ENCODE results near the gene GDAP2. TPM values are rescaled to one million over a fixed set of nuclear protein-coding genes. Genes with fewer than 3 reads are reported as not detected.

Gene GDAP2
- polyA plus RNA-seq, 1 donor: 14.3 TPM

- Histone ChIP-seq H3K9me3 (ENCODE audit: control insufficient read depth, low read depth, low read length) (no peaks in the 10 kb centered on the region), H3K4me3 (ENCODE audit: low read length) (no peak overlapping the region), H3K27me3 (ENCODE audit: control insufficient read depth, insufficient read depth, low read length) (no peaks in the 10 kb centered on the region), H3K27ac (ENCODE audit: low read length) (no peak overlapping the region), H3K4me1 (ENCODE audit: control insufficient read depth, insufficient read depth, low read length) (no peaks in the 10 kb centered on the region), H3K36me3 (ENCODE audit: control insufficient read depth, insufficient read depth, low read length) (peaks cover 48% of the 10 kb centered on the region)
- 83% methylated on average over 1 of the region's 2 CpGs for WGBS (ENCODE audit: insufficient coverage, low lambda C conversion rate)
- DNase-seq: no peak
Observed at GRCh38 chr1:117905019-117905418, 24.4 kb downstream of the GDAP2 start.

- no peaks in the 10 kb centered on the region for H3K9me3 ChIP-seq (ENCODE audit: control insufficient read depth, low read depth, low read length)
- no peak overlapping the region for H3K27ac ChIP-seq (ENCODE audit: low read length)
- H3K4me3 ChIP-seq (ENCODE audit: low read length): no peak overlapping the region
- WGBS (ENCODE audit: insufficient coverage, low lambda C conversion rate): no CpG with 5 or more reads among the region's 3 CpGs
- no peaks in the 10 kb centered on the region for H3K27me3 ChIP-seq (ENCODE audit: control insufficient read depth, insufficient read depth, low read length)
- no peak for DNase-seq
- H3K36me3 ChIP-seq (ENCODE audit: control insufficient read depth, insufficient read depth, low read length): peaks cover 43% of the 10 kb centered on the region
- H3K4me1 ChIP-seq (ENCODE audit: control insufficient read depth, insufficient read depth, low read length): no peaks in the 10 kb centered on the region
Observed at GRCh38 chr1:117904485-117904884, 24.9 kb downstream of the GDAP2 start.

- no peak for DNase-seq
Observed at GRCh38 chr1:117902944-117903343, 26.5 kb downstream of the GDAP2 start.

GRCh38 chr1:117899801-117900200 is 29.6 kb downstream of the GDAP2 start:
- Histone ChIP-seq H3K27ac (ENCODE audit: low read length) (no peak overlapping the region), H3K36me3 (ENCODE audit: control insufficient read depth, insufficient read depth, low read length) (peaks cover 52% of the 10 kb centered on the region), H3K4me3 (ENCODE audit: low read length) (no peak overlapping the region), H3K9me3 (ENCODE audit: control insufficient read depth, low read depth, low read length) (no peaks in the 10 kb centered on the region), H3K27me3 (ENCODE audit: control insufficient read depth, insufficient read depth, low read length) (no peaks in the 10 kb centered on the region), H3K4me1 (ENCODE audit: control insufficient read depth, insufficient read depth, low read length) (no peaks in the 10 kb centered on the region)
- DNase-seq: no peak
- no CpG with 5 or more reads among the region's 1 CpG for WGBS (ENCODE audit: insufficient coverage, low lambda C conversion rate)

More at GRCh38 chr1:117902944-117903343, 26.5 kb downstream of the GDAP2 start:
- peaks cover 54% of the 10 kb centered on the region for H3K36me3 ChIP-seq (ENCODE audit: control insufficient read depth, insufficient read depth, low read length)
- no peaks in the 10 kb centered on the region for H3K9me3 ChIP-seq (ENCODE audit: control insufficient read depth, low read depth, low read length)
- no peaks in the 10 kb centered on the region for H3K27me3 ChIP-seq (ENCODE audit: control insufficient read depth, insufficient read depth, low read length)
- H3K27ac ChIP-seq (ENCODE audit: low read length): no peak overlapping the region
- no peak overlapping the region for H3K4me3 ChIP-seq (ENCODE audit: low read length)
- WGBS (ENCODE audit: insufficient coverage, low lambda C conversion rate): 100% methylated on average over 4 of the region's 4 CpGs
- H3K4me1 ChIP-seq (ENCODE audit: control insufficient read depth, insufficient read depth, low read length): no peaks in the 10 kb centered on the region

GRCh38 chr1:117897551-117897950 is 31.9 kb downstream of the GDAP2 start:
- no peak overlapping the region for H3K27ac ChIP-seq (ENCODE audit: low read length)
- no peaks in the 10 kb centered on the region for H3K9me3 ChIP-seq (ENCODE audit: control insufficient read depth, low read depth, low read length)
- H3K4me3 ChIP-seq (ENCODE audit: low read length): no peak overlapping the region
- H3K4me1 ChIP-seq (ENCODE audit: control insufficient read depth, insufficient read depth, low read length): no peaks in the 10 kb centered on the region
- no peaks in the 10 kb centered on the region for H3K27me3 ChIP-seq (ENCODE audit: control insufficient read depth, insufficient read depth, low read length)
- WGBS (ENCODE audit: insufficient coverage, low lambda C conversion rate): 80% methylated on average over 2 of the region's 4 CpGs
- DNase-seq: no peak
- H3K36me3 ChIP-seq (ENCODE audit: control insufficient read depth, insufficient read depth, low read length): peaks cover 48% of the 10 kb centered on the region

- H3K4me3 ChIP-seq (ENCODE audit: low read length): no peak overlapping the region
- no peak overlapping the region for H3K27ac ChIP-seq (ENCODE audit: low read length)
- peaks cover 46% of the 10 kb centered on the region for H3K36me3 ChIP-seq (ENCODE audit: control insufficient read depth, insufficient read depth, low read length)
- H3K27me3 ChIP-seq (ENCODE audit: control insufficient read depth, insufficient read depth, low read length): no peaks in the 10 kb centered on the region
- no peaks in the 10 kb centered on the region for H3K9me3 ChIP-seq (ENCODE audit: control insufficient read depth, low read depth, low read length)
- WGBS (ENCODE audit: insufficient coverage, low lambda C conversion rate): 40% methylated on average over 2 of the region's 4 CpGs
- no peaks in the 10 kb centered on the region for H3K4me1 ChIP-seq (ENCODE audit: control insufficient read depth, insufficient read depth, low read length)
- DNase-seq: peak; percentile 19 to 37
Observed at GRCh38 chr1:117895482-117896114, 33.8 kb downstream of the GDAP2 start.

GRCh38 chr1:117894078-117894477 is 35.3 kb downstream of the GDAP2 start:
- Histone ChIP-seq H3K27me3 (ENCODE audit: control insufficient read depth, insufficient read depth, low read length) (no peaks in the 10 kb centered on the region), H3K9me3 (ENCODE audit: control insufficient read depth, low read depth, low read length) (no peaks in the 10 kb centered on the region), H3K27ac (ENCODE audit: low read length) (no peak overlapping the region), H3K4me3 (ENCODE audit: low read length) (no peak overlapping the region), H3K4me1 (ENCODE audit: control insufficient read depth, insufficient read depth, low read length) (no peaks in the 10 kb centered on the region), H3K36me3 (ENCODE audit: control insufficient read depth, insufficient read depth, low read length) (peaks cover 43% of the 10 kb centered on the region)
- no peak for DNase-seq
- no CpG with 5 or more reads among the region's 1 CpG for WGBS (ENCODE audit: insufficient coverage, low lambda C conversion rate)

GRCh38 chr1:117892512-117892911 is 36.9 kb downstream of the GDAP2 start:
- peaks cover 36% of the 10 kb centered on the region for H3K36me3 ChIP-seq (ENCODE audit: control insufficient read depth, insufficient read depth, low read length)
- no peaks in the 10 kb centered on the region for H3K4me1 ChIP-seq (ENCODE audit: control insufficient read depth, insufficient read depth, low read length)
- H3K27me3 ChIP-seq (ENCODE audit: control insufficient read depth, insufficient read depth, low read length): no peaks in the 10 kb centered on the region
- no peaks in the 10 kb centered on the region for H3K9me3 ChIP-seq (ENCODE audit: control insufficient read depth, low read depth, low read length)
- H3K4me3 ChIP-seq (ENCODE audit: low read length): no peak overlapping the region
- DNase-seq: no peak
- H3K27ac ChIP-seq (ENCODE audit: low read length): no peak overlapping the region
- WGBS (ENCODE audit: insufficient coverage, low lambda C conversion rate): 74% methylated on average over 2 of the region's 2 CpGs

- Histone ChIP-seq H3K36me3 (ENCODE audit: control insufficient read depth, insufficient read depth, low read length) (peaks cover 26% of the 10 kb centered on the region), H3K9me3 (ENCODE audit: control insufficient read depth, low read depth, low read length) (no peaks in the 10 kb centered on the region), H3K27me3 (ENCODE audit: control insufficient read depth, insufficient read depth, low read length) (no peaks in the 10 kb centered on the region), H3K4me3 (ENCODE audit: low read length) (no peak overlapping the region), H3K27ac (ENCODE audit: low read length) (no peak overlapping the region), H3K4me1 (ENCODE audit: control insufficient read depth, insufficient read depth, low read length) (no peaks in the 10 kb centered on the region)
- DNase-seq: no peak
- 79% methylated on average over 1 of the region's 2 CpGs for WGBS (ENCODE audit: insufficient coverage, low lambda C conversion rate)
Observed at GRCh38 chr1:117890452-117890851, 39.0 kb downstream of the GDAP2 start.

- H3K36me3 ChIP-seq (ENCODE audit: control insufficient read depth, insufficient read depth, low read length): peaks cover 34% of the 10 kb centered on the region
- WGBS (ENCODE audit: insufficient coverage, low lambda C conversion rate): 100% methylated on average over 1 of the region's 2 CpGs
- H3K9me3 ChIP-seq (ENCODE audit: control insufficient read depth, low read depth, low read length): no peaks in the 10 kb centered on the region
- no peak for DNase-seq
- no peak overlapping the region for H3K27ac ChIP-seq (ENCODE audit: low read length)
- H3K4me1 ChIP-seq (ENCODE audit: control insufficient read depth, insufficient read depth, low read length): no peaks in the 10 kb centered on the region
- H3K27me3 ChIP-seq (ENCODE audit: control insufficient read depth, insufficient read depth, low read length): no peaks in the 10 kb centered on the region
- H3K4me3 ChIP-seq (ENCODE audit: low read length): no peak overlapping the region
Observed at GRCh38 chr1:117886101-117886795, 43.2 kb downstream of the GDAP2 start.

GRCh38 chr1:117883616-117884015 is 45.8 kb downstream of the GDAP2 start:
- WGBS (ENCODE audit: insufficient coverage, low lambda C conversion rate): 100% methylated on average over 1 of the region's 1 CpG
- H3K27me3 ChIP-seq (ENCODE audit: control insufficient read depth, insufficient read depth, low read length): no peaks in the 10 kb centered on the region
- DNase-seq: no peak
- no peaks in the 10 kb centered on the region for H3K9me3 ChIP-seq (ENCODE audit: control insufficient read depth, low read depth, low read length)
- no peak overlapping the region for H3K4me3 ChIP-seq (ENCODE audit: low read length)
- H3K27ac ChIP-seq (ENCODE audit: low read length): no peak overlapping the region
- H3K4me1 ChIP-seq (ENCODE audit: control insufficient read depth, insufficient read depth, low read length): no peaks in the 10 kb centered on the region
- H3K36me3 ChIP-seq (ENCODE audit: control insufficient read depth, insufficient read depth, low read length): peaks cover 46% of the 10 kb centered on the region

Measured in large intestine (tissue), 3 donors.